Mononuclear cell (primary cell): ENCODE data around the gene LIN54. TPM values are rescaled to one million over a fixed set of nuclear protein-coding genes. Genes with fewer than 3 reads are reported as not detected.

Experiments used
- H3K27me3 ChIP-seq: 2 replicates; pipeline ENCODE4 v1.6.0; 2011; ENCODE audit warnings: low read length, control low read depth; ENCODE audit not compliant: insufficient read depth
- H3K4me1 ChIP-seq: 2 replicates; pipeline ENCODE4 v1.5.1; 2011; ENCODE audit warnings: mild to moderate bottlenecking, low read length, control low read depth; ENCODE audit not compliant: insufficient read depth
- H3K4me3 ChIP-seq: 2 replicates; pipeline ENCODE4 v1.5.1; 2011; ENCODE audit warnings: mild to moderate bottlenecking, low read length, moderate library complexity
- H3K9me3 ChIP-seq: 2 replicates; pipeline ENCODE4 v1.5.1; 2011; ENCODE audit warnings: low read depth, mild to moderate bottlenecking, control low read depth, low read length
- total RNA-seq: library from RNA; depleted of rRNA; stranded (reverse); fragments of >200 nt; gene quantifications from one replicate; pipeline ENCODE4 v1.2.3, GENCODE V29; 2012

LIN54 gene
- total RNA-seq, 1 donor = 16.8 TPM

GRCh38 chr4:82898322-82899243 is 112.0 kb downstream of the LIN54 start:
- H3K4me3 ChIP-seq = peak overlapping the region; percentile 90
- no peaks in the 10 kb centered on the region for H3K27me3 ChIP-seq
- peaks cover 25% of the 10 kb centered on the region for H3K4me1 ChIP-seq
- H3K9me3 ChIP-seq = no peaks in the 10 kb centered on the region

- H3K9me3 ChIP-seq = no peaks in the 10 kb centered on the region
- H3K4me3 ChIP-seq = no peak overlapping the region
- H3K27me3 ChIP-seq = no peaks in the 10 kb centered on the region
- peaks cover 23% of the 10 kb centered on the region for H3K4me1 ChIP-seq
These were observed 113.9 kb downstream of the LIN54 start for GRCh38 chr4:82896755-82897154.

- H3K4me1 ChIP-seq = peaks cover 26% of the 10 kb centered on the region
- no peak overlapping the region for H3K4me3 ChIP-seq
- H3K27me3 ChIP-seq = no peaks in the 10 kb centered on the region
- H3K9me3 ChIP-seq = no peaks in the 10 kb centered on the region
These were observed 116.7 kb downstream of the LIN54 start for GRCh38 chr4:82893942-82894341.

- no peaks in the 10 kb centered on the region for H3K27me3 ChIP-seq
- no peaks in the 10 kb centered on the region for H3K9me3 ChIP-seq
- H3K4me3 ChIP-seq = no peak overlapping the region
- H3K4me1 ChIP-seq = peaks cover 17% of the 10 kb centered on the region
These were observed 118.2 kb downstream of the LIN54 start for GRCh38 chr4:82892467-82892802.

GRCh38 chr4:82891707-82892466 is 118.7 kb downstream of the LIN54 start:
- H3K9me3 ChIP-seq = no peaks in the 10 kb centered on the region
- peak overlapping the region; percentile 91 for H3K4me3 ChIP-seq
- H3K27me3 ChIP-seq = no peaks in the 10 kb centered on the region
- peaks cover 16% of the 10 kb centered on the region for H3K4me1 ChIP-seq

GRCh38 chr4:82890901-82891706 is 119.5 kb downstream of the LIN54 start, which contains the start of gene SEC31A:
Gene SEC31A (minus strand): TSS chr4:82891153. CDS start chr4:82881936, 9,217 bp downstream.
- Histone ChIP-seq H3K9me3 (no peaks in the 10 kb centered on the region), H3K4me1 (peaks cover 18% of the 10 kb centered on the region), H3K4me3 (peak within 1 kb of the TSS; percentile 91), H3K27me3 (no peaks in the 10 kb centered on the region)

- H3K9me3 ChIP-seq = no peaks in the 10 kb centered on the region
- H3K27me3 ChIP-seq = no peaks in the 10 kb centered on the region
- peak overlapping the region; percentile 91 for H3K4me3 ChIP-seq
- peaks cover 20% of the 10 kb centered on the region for H3K4me1 ChIP-seq
These were observed 120.1 kb downstream of the LIN54 start for GRCh38 chr4:82890528-82890900.

GRCh38 chr4:82889287-82889686 is 121.3 kb downstream of the LIN54 start:
- no peak overlapping the region for H3K4me3 ChIP-seq
- no peaks in the 10 kb centered on the region for H3K9me3 ChIP-seq
- no peaks in the 10 kb centered on the region for H3K27me3 ChIP-seq
- H3K4me1 ChIP-seq = peaks cover 20% of the 10 kb centered on the region

- Histone ChIP-seq H3K4me3 (no peak overlapping the region), H3K27me3 (no peaks in the 10 kb centered on the region), H3K4me1 (peaks cover 17% of the 10 kb centered on the region), H3K9me3 (no peaks in the 10 kb centered on the region)
These were observed 124.3 kb downstream of the LIN54 start for GRCh38 chr4:82886147-82886942.

- Histone ChIP-seq H3K4me3 (no peak overlapping the region), H3K9me3 (no peaks in the 10 kb centered on the region), H3K27me3 (no peaks in the 10 kb centered on the region), H3K4me1 (peaks cover 17% of the 10 kb centered on the region)
These were observed 125.2 kb downstream of the LIN54 start for GRCh38 chr4:82885410-82885809.

Other genes starting within 250 kb of the LIN54 start
- 1.0 TPM for gene SCD5, start 212.0 kb downstream of the LIN54 start, total RNA-seq
- gene SEC31A, start 119.7 kb downstream of the LIN54 start, total RNA-seq = 186 TPM
- gene THAP9, start 110.1 kb downstream of the LIN54 start, total RNA-seq = 4.8 TPM
- 93.3 TPM for gene COPS4, start 24.4 kb upstream of the LIN54 start, total RNA-seq
- gene PLAC8, start 103.9 kb upstream of the LIN54 start, total RNA-seq = 354 TPM